H9 (cell line): ENCODE results near the gene MLLT3. TPM values are rescaled to one million over a fixed set of nuclear protein-coding genes. Genes with fewer than 3 reads are reported as not detected.

Source experiments
- DNase-seq: peaks from one replicate; pipeline ENCODE4 v3.0.0-alpha.2; 2017
- H2AFZ ChIP-seq: one replicate; pipeline ENCODE4 v1.6.1; 2013; ENCODE audit warnings: mild to moderate bottlenecking, low read length, control low read depth, moderate library complexity
- H2AK5ac ChIP-seq: 2 replicates; pipeline ENCODE4 v1.6.1; 2013; ENCODE audit warnings: low read length, control low read depth, mixed read lengths; ENCODE audit not compliant: insufficient read length
- H2BK120ac ChIP-seq: one replicate; pipeline ENCODE4 v1.6.1; 2013; ENCODE audit warnings: low read depth, mild to moderate bottlenecking, low read length, control low read depth, inconsistent platforms; ENCODE audit not compliant: poor library complexity, severe bottlenecking
- H2BK12ac ChIP-seq: 2 replicates; pipeline ENCODE4 v1.6.1; 2013; ENCODE audit warnings: low read length, control low read depth, mixed read lengths, low read depth; ENCODE audit not compliant: insufficient read length
- H2BK15ac ChIP-seq: 2 replicates; pipeline ENCODE4 v1.6.1; 2013; ENCODE audit warnings: low read depth, low read length, control low read depth
- H2BK20ac ChIP-seq: one replicate; pipeline ENCODE4 v1.6.1; 2013; ENCODE audit warnings: low read depth, mild to moderate bottlenecking, low read length, control low read depth, inconsistent platforms; ENCODE audit not compliant: poor library complexity, severe bottlenecking
- H2BK5ac ChIP-seq: 2 replicates; pipeline ENCODE4 v1.6.1; 2013; ENCODE audit warnings: low read length, control low read depth, mixed read lengths; ENCODE audit not compliant: insufficient read length
- H3K14ac ChIP-seq: 2 replicates; pipeline ENCODE4 v1.6.1; 2013; ENCODE audit warnings: low read length, control low read depth; ENCODE audit not compliant: insufficient read depth
- H3K18ac ChIP-seq: 2 replicates; pipeline ENCODE4 v1.6.1; 2013; ENCODE audit warnings: low read depth, mild to moderate bottlenecking, mixed read lengths, low read length, control low read depth; ENCODE audit not compliant: insufficient read length
- H3K23ac ChIP-seq: 2 replicates; pipeline ENCODE4 v1.6.1; 2013; ENCODE audit warnings: low read length, control low read depth, mixed read lengths, low read depth; ENCODE audit not compliant: insufficient read length
- H3K23me2 ChIP-seq: 2 replicates; pipeline ENCODE4 v1.6.1; 2013; ENCODE audit warnings: low read depth, mild to moderate bottlenecking, mixed read lengths, low read length, control low read depth; ENCODE audit not compliant: insufficient read length, poor library complexity, severe bottlenecking
- H3K27ac ChIP-seq: 2 replicates; pipeline ENCODE4 v1.5.1; 2013; ENCODE audit warnings: low read length, control low read depth, mixed read lengths, low read depth; ENCODE audit not compliant: insufficient read length
- H3K27me3 ChIP-seq: 2 replicates; pipeline ENCODE4 v1.6.1; 2013; ENCODE audit warnings: low read length, control low read depth, inconsistent platforms; ENCODE audit not compliant: insufficient read depth
- H3K4ac ChIP-seq: 2 replicates; pipeline ENCODE4 v1.6.1; 2013; ENCODE audit warnings: low read depth, mild to moderate bottlenecking, control low read depth, inconsistent platforms, low read length, moderate library complexity
- H3K4me1 ChIP-seq: 2 replicates; pipeline ENCODE4 v1.6.1; 2013; ENCODE audit warnings: low read length, control low read depth, inconsistent platforms; ENCODE audit not compliant: insufficient read depth
- H3K4me2 ChIP-seq: 2 replicates; pipeline ENCODE4 v1.6.1; 2013; ENCODE audit warnings: low read length, control low read depth, mixed read lengths; ENCODE audit not compliant: insufficient read length, insufficient read depth
- H3K56ac ChIP-seq: 2 replicates; pipeline ENCODE4 v1.6.1; 2013; ENCODE audit warnings: low read depth, mild to moderate bottlenecking, mixed read lengths, low read length, control low read depth; ENCODE audit not compliant: insufficient read length
- H3K79me1 ChIP-seq: 2 replicates; pipeline ENCODE4 v1.6.1; 2013; ENCODE audit warnings: low read depth, mild to moderate bottlenecking, moderate library complexity, low read length, control low read depth, inconsistent platforms; ENCODE audit not compliant: insufficient read depth, poor library complexity, severe bottlenecking
- H3K79me2 ChIP-seq: 2 replicates; pipeline ENCODE4 v1.6.1; 2013; ENCODE audit warnings: low read length, control low read depth, inconsistent platforms; ENCODE audit not compliant: insufficient read depth
- H3K9ac ChIP-seq: 2 replicates; pipeline ENCODE4 v1.6.1; 2013; ENCODE audit warnings: low read length, control low read depth, mixed read lengths; ENCODE audit not compliant: insufficient read length; ENCODE audit errors: extremely low read depth
- H3K9me3 ChIP-seq: one replicate; pipeline ENCODE4 v1.6.1; 2013; ENCODE audit warnings: low read depth, low read length, inconsistent platforms; ENCODE audit not compliant: control insufficient read depth
- H3T11ph ChIP-seq: one replicate; pipeline ENCODE4 v1.6.1; 2013; ENCODE audit warnings: mild to moderate bottlenecking, low read length, control low read depth, inconsistent platforms
- H4K20me1 ChIP-seq: one replicate; pipeline ENCODE4 v1.6.1; 2013; ENCODE audit not compliant: control insufficient read depth, insufficient read length, insufficient read depth
- H4K5ac ChIP-seq: 2 replicates; pipeline ENCODE4 v1.6.1; 2013; ENCODE audit warnings: low read depth, mild to moderate bottlenecking, mixed read lengths, low read length, control low read depth; ENCODE audit not compliant: insufficient read length
- H4K8ac ChIP-seq: replicated peaks from 2 replicates; pipeline ENCODE4 v1.6.1; 2013; ENCODE audit warnings: low read length, control low read depth, mixed read lengths, low read depth; ENCODE audit not compliant: insufficient read length
- H4K91ac ChIP-seq: 2 replicates; pipeline ENCODE4 v1.6.1; 2013; ENCODE audit warnings: low read depth, mild to moderate bottlenecking, moderate library complexity, mixed read lengths, low read length, control low read depth; ENCODE audit not compliant: insufficient read length
- H3K27ac Mint-ChIP-seq, 3 experiments: 2 replicates in 2 of 3; 3 replicates in 1 of 3; pipeline ENCODE4 v1.8.0; 2020 to 2021; ENCODE audit warnings: mixed read lengths in 3 of 3, mild to moderate bottlenecking in 1 of 3, moderate library complexity in 1 of 3
- H3K27me3 Mint-ChIP-seq: 2 replicates; pipeline ENCODE4 v1.8.0; 2021; ENCODE audit warnings: low read depth, mild to moderate bottlenecking, moderate library complexity, mixed read lengths
- H3K36me3 Mint-ChIP-seq, 3 experiments: 2 replicates in 2 of 3; 3 replicates in 1 of 3; pipeline ENCODE4 v1.8.0; 2020 to 2021; ENCODE audit warnings: low read depth in 3 of 3, mixed read lengths in 3 of 3; ENCODE audit not compliant: insufficient read depth in 1 of 3
- H3K4me1 Mint-ChIP-seq, 2 experiments: 2 replicates each; pipeline ENCODE4 v1.8.0; 2020; ENCODE audit warnings: mixed read lengths in 2 of 2
- H3K4me3 Mint-ChIP-seq, 2 experiments: 2 replicates in 1 of 2; 3 replicates in 1 of 2; pipeline ENCODE4 v1.8.0; 2020 to 2021; ENCODE audit warnings: mild to moderate bottlenecking in 2 of 2, mixed read lengths in 2 of 2, moderate library complexity in 1 of 2
- H3K9me3 Mint-ChIP-seq, 2 experiments: 2 replicates in 1 of 2; 3 replicates in 1 of 2; pipeline ENCODE4 v1.8.0; 2020; ENCODE audit warnings: mild to moderate bottlenecking in 2 of 2, mixed read lengths in 2 of 2, moderate library complexity in 1 of 2
- WGBS: extraction: QIAGEN DNeasy Blood & Tissue Kit; methylation state at CpG from one replicate; pipeline ENCODE4 v1.1.7; 2013; ENCODE audit warnings: missing lambda C conversion rate, low lambda C conversion rate, mixed read lengths; ENCODE audit not compliant: insufficient read length; ENCODE audit errors: extremely low coverage; 5-methylcytosine and 5-hydroxymethylcytosine counted together
- total RNA-seq: library from RNA; stranded (reverse); gene quantifications from 2 replicates; pipeline ENCODE4 v1.2.1, GENCODE V29; 2021
- TF ChIP-seq, protein P1 (sequence below): fragments of 200-600 bp; sonication (generic); conservative IDR thresholded peaks from 3 replicates; pipeline ENCODE4 v1.8.0; 2021; ENCODE audit warnings: antibody characterized with exemption, mild to moderate bottlenecking

The MLLT3 gene
- total RNA-seq, 1 experiment from 2014 or later: 3.9 TPM

DNA sequence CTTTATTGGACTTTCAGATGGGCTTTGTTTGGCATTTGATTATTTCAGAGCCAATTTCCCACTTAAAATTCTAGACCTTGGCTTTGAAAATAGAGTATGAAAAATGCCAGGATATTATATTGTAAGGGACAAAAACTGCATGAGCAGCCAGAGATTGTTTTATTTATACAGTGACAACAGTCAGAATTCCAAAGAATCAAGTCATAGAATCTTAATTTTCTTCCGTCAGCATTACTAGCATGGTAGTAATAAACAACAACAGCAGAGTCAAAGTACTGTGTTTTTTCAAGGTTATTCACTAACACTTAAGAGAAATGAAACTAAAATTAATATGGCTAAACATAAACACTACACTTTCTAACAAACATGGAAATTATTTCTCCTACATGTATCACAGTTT is 52.2 kb downstream of the MLLT3 start:
- Histone ChIP-seq H2BK12ac (no peak overlapping the region), H2BK120ac (no peak overlapping the region), H3K79me1 (no peaks in the 10 kb centered on the region), H3K23me2 (no peaks in the 10 kb centered on the region), H2AFZ (no peak overlapping the region), H3T11ph (no peak overlapping the region), H3K9ac (no peak overlapping the region), H2AK5ac (no peak overlapping the region), H4K5ac (no peak overlapping the region), H4K91ac (no peak overlapping the region), H3K9me3 (no peaks in the 10 kb centered on the region), H3K23ac (no peak overlapping the region), H3K79me2 (no peaks in the 10 kb centered on the region), H3K18ac (no peak overlapping the region), H2BK20ac (no peak overlapping the region), H3K4me2 (no peak overlapping the region), H2BK5ac (no peak overlapping the region), H3K4ac (no peak overlapping the region), H4K20me1 (no peaks in the 10 kb centered on the region), H3K56ac (no peak overlapping the region), H3K27ac (no peak overlapping the region), H3K27me3 (no peaks in the 10 kb centered on the region), H3K14ac (no peak overlapping the region), H4K8ac (no peak overlapping the region), H2BK15ac (no peak overlapping the region), H3K4me1 (no peaks in the 10 kb centered on the region)
- Mint-ChIP-seq H3K4me3 (no peak overlapping the region), H3K36me3 (no peaks in the 10 kb centered on the region), H3K27ac (no peak overlapping the region), H3K9me3 (no peaks in the 10 kb centered on the region), H3K4me1 (no peaks in the 10 kb centered on the region), H3K27me3 (no peaks in the 10 kb centered on the region)
- DNase-seq: no peak
- TF ChIP-seq, protein P1, sequence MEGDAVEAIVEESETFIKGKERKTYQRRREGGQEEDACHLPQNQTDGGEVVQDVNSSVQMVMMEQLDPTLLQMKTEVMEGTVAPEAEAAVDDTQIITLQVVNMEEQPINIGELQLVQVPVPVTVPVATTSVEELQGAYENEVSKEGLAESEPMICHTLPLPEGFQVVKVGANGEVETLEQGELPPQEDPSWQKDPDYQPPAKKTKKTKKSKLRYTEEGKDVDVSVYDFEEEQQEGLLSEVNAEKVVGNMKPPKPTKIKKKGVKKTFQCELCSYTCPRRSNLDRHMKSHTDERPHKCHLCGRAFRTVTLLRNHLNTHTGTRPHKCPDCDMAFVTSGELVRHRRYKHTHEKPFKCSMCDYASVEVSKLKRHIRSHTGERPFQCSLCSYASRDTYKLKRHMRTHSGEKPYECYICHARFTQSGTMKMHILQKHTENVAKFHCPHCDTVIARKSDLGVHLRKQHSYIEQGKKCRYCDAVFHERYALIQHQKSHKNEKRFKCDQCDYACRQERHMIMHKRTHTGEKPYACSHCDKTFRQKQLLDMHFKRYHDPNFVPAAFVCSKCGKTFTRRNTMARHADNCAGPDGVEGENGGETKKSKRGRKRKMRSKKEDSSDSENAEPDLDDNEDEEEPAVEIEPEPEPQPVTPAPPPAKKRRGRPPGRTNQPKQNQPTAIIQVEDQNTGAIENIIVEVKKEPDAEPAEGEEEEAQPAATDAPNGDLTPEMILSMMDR: no peak
- WGBS: no CpG with 5 or more reads among the region's 1 CpG
